Frontal cortex (tissue), 4 donors: ENCODE data around the gene SPOUT1. TPM values are rescaled to one million over a fixed set of nuclear protein-coding genes. Genes with fewer than 3 reads are reported as not detected.
A peak's percentile ranks its signal among the peaks of the same experiment; 100 is the strongest.
"Not testable (repeated sequence)": the region's sequence is repeated elsewhere in the genome, so short reads cannot be mapped to it uniquely, and the experiment has no call there.

Experiments
- DNase-seq, 2 donors: peaks; one replicate each; pipeline ENCODE4 v3.0.0; 2012; ENCODE audit warnings: low spot score in 2 of 2
- FAIRE-seq: peaks from 2 replicates; lab custom pipeline; 2012; peaks lifted over from hg19 to GRCh38; lab: Jason Lieb, UNC
- total RNA-seq: library from RNA; depleted of rRNA; stranded (reverse); fragments of >200 nt; gene quantifications from one replicate; pipeline ENCODE4 v1.2.3, GENCODE V29; 2014
- donor health status: control.
- donor health status: control.
- donor health status: control.

Gene SPOUT1, protein sequence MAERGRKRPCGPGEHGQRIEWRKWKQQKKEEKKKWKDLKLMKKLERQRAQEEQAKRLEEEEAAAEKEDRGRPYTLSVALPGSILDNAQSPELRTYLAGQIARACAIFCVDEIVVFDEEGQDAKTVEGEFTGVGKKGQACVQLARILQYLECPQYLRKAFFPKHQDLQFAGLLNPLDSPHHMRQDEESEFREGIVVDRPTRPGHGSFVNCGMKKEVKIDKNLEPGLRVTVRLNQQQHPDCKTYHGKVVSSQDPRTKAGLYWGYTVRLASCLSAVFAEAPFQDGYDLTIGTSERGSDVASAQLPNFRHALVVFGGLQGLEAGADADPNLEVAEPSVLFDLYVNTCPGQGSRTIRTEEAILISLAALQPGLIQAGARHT
- total RNA-seq: 10.2 TPM

DNA sequence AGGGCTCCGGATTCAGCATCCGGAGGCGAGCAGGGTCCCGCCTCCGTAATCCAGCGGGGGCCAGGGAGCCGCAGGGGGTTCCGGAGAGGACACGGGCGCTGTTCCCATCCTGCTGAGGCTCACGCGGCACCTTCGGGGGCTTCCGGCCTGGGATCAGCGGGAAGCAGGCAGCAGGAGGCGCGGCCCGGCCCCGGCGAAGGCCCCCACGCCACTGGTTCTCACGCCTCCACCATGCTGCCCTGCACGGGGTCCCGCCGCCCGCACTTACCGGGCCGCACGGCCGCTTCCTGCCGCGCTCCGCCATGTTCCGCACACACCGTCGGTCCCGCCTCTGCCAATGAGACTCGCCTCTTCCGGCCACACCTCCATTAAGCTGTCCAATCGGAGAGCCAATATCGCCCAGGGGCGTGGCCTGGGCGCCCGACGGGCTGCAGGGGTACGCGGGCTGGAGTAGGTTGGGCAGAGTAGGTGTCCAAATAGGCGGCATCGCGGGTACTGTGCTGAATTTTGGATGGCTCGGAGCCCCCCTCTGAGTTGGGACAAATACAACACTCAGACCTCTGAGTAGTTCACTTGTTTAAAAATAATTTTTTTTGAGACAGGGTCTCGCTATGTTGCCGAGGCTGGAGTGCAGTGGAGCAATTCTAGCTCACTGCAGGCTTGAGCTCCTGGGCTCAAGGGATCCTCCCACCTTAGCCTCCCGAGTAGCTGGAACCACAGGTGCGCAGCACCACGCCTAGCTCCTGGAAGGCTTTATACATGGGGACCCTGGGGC is at the start of gene SPOUT1:
SPOUT1 (minus strand) TSS at position 318 of the 775 bp plus-strand sequence; CDS start at position 304, 14 bp downstream.
- DNase-seq (peak; percentile 95 to 99), FAIRE-seq (no peak)

DNA sequence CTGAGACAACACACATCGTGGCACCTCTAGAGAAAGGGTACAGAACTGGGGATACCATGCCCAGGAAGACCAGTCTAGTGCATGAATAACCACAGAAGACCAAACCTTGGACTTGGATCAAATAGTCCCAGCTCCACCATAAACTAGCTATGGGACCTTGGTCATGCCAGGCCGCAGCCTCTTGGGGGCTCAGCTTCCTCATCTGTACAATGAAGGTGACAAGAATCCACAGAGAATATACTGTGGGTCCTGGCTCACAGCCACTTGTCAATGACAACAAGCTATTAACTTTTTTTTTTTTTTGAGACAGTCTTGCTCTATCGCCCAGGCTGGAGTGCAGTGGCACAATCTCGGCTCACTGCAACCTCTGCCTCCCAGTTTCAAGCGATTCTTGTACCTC is 48.3 kb upstream of the SPOUT1 start:
- FAIRE-seq (no peak), DNase-seq (peak in 1 of 2 donors; percentile 3)

DNA sequence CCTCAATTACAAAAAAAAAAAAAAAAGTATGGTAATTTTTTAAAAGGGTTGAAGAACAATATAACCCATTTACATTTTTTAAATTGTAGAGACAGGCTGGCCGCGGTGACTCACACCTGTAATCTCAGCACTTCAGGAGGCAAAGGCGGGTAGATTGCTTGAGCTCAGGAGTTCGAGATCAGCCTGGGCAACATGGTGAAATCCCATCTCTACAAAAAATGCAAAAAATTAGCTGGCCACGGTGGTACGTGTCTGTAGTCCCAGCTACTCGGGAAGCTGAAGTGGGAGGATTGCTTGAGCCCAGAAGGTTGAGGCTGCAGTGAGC is 41.3 kb upstream of the SPOUT1 start:
- not testable (repeated sequence) for DNase-seq, FAIRE-seq

DNA sequence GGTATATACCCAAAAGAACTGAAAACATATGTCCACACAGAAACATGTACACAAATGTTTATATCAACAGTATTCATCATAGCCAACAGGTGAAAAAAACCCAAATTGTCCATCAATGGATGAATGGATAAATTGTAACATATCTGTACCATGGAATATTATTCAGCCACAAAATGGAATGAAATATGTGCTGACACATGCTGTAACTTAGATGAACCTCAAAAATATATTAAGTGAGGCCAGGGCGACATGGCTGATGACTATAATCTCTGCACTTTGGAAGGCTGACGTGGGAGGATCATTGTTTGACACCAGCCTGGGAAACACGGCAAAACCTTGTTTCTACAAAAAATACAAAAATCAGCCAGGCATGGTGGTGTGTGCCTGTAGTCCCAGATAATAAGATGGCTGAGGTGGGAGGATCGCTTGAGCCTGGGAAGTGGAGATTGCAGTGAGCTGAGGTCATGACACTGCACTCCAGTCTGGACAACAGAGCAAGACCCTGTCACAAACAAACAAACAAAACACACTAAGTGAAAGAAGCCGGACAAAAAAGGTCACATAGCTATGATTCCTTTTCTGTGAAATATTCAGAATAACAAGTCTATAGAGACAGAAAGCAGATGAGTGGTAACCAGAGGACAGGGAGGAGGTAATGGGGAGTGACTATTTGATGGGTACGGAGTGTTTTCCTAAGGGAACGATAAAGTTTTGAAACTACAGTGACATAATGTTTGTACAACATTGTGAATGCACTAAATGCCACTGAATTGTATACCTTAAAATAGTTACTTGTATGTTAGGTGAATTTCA is 40.7 kb upstream of the SPOUT1 start:
- FAIRE-seq: no peak

DNA sequence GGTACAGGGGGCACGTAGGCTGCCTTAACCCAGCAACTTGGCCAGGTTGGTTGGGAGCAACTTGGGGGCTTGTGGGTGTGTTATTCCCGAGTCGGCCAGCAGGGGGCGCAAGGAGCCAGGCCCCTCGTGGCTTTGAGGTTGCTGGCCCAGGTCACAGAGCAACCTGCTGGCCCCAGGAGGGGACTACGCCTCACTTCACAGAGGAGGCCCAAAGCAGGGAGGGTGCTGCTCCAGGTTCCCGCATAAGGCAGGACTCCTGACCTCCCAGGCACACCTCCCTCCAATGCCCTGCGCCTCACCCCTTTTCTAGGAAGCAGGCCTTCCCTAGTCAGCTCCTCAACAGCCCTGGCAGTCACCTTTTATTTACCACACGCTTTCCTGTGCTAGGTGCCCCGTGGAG is 34.1 kb upstream of the SPOUT1 start:
- FAIRE-seq (no peak), DNase-seq (peak in 1 of 2 donors; percentile 60)

More for the DNA sequence above, 40.7 kb upstream of the SPOUT1 start:
- DNase-seq: no peak

DNA sequence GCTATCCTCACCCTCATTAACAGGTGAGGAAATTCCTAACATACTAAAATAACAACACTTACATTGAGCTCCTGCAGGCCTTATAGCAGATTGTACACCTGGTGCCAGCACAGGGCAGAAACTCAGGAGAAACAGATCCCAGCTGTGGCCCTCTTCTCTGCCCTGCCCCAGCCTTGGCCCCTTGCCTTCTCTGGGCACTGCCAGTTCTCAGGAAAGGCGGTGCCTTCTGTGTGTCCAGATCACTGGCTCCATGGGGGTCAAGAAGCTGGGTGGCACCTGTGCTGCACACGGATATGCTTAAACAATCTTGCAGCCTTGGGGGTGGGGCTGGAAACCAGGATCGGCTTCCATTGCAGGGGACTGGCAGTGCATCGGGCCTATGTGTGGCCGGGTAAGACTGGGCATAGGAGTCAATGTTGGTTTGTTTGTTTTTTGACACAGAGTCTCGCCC is 32.8 kb upstream of the SPOUT1 start:
- no peak for DNase-seq
- no peak for FAIRE-seq

DNA sequence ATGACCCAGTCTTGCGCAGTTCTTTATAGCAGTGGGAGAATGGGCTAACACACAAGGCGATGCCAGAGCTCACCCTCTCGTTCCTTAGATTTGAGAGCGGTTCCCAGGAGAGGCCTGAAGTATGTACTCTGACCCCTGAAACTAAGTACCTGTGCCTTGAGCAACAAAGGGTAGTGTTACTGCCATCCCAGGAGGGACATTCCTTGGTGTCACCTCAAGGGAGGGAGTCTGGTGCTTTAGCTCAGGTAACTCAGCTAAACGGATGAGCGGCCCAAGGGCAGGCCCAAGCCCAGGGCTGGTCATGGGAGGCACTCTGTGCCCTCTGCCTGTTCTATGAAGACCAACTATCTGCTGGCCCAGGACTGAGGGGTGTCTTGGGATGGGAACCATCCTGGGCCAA is 31.9 kb upstream of the SPOUT1 start:
- DNase-seq (no peak), FAIRE-seq (no peak)

DNA sequence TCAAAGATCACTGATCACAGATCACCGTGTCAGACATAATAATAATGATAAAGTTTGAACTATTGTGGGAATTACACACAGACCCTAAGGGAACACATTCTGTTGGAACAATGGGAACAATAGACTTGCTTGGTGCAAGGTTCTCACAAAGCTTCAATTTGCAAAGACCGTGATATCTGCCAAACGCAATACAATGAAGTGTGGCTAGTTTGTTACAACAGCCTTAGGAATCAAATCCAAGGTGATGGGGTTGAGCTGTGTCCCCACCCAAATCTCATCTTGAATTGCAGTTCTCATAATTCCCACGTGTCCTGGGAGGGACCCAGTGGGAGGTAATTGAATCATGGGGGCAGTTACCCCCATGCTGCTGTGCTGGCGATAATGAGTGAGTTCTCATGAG is 31.3 kb upstream of the SPOUT1 start:
- DNase-seq (no peak), FAIRE-seq (no peak)

DNA sequence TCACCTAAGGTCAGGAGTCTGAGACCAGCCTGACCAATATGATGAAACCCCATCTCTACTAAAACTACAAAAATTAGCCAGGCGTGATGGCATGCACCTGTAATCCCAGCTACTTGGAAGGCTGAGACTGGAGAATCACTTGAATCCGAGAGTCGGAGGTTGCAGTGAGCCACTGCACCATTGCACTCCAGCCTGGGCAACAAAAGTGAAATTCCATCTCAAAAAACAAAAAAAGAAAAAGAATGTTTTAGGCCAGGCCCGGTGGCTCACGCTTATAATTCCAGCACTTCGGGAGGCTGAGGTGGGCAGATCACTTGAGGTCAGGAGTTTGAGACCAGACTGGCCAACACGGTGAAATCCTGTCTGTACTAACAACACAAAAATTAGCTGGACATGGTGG is 28.9 kb upstream of the SPOUT1 start:
- FAIRE-seq, DNase-seq: not testable (repeated sequence)

DNA sequence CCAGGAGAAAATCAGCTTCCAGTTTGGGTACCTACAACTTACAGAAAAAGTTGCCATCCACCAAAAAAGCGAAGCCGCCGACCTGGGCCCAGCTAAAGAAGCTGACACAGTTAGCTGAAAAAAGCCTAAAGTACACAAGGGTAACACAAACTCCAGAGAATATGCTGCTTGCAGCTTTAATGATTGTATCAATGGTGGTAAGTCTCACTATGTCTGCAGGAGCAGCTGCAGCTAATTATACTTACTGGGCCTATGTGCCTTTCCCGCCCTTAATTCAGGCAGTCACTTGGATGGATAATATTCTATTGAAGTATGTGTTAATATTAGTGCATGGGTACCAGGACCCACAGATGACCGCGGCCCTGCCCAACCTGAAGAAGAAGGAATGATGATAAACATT is 24.9 kb upstream of the SPOUT1 start:
- DNase-seq, FAIRE-seq: not testable (repeated sequence)

DNA sequence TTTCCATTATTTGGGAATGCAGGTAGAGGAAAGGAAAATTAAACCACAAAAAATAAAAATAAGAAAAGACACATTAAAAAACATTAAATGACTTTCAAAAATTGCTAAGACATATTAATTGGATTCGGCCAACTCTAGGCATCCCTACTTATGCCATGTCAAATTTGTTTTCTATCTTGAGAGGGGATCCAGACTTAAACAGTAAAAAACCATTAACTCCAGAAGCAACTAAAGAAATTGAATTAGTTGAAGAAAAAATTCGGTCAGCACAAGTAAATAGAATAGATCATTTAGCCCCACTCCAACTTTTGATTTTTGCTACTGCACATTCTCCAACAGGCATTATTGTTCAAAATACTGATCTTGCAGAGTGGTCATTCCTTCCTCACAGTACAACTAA is 23.1 kb upstream of the SPOUT1 start:
- FAIRE-seq, DNase-seq: not testable (repeated sequence)

DNA sequence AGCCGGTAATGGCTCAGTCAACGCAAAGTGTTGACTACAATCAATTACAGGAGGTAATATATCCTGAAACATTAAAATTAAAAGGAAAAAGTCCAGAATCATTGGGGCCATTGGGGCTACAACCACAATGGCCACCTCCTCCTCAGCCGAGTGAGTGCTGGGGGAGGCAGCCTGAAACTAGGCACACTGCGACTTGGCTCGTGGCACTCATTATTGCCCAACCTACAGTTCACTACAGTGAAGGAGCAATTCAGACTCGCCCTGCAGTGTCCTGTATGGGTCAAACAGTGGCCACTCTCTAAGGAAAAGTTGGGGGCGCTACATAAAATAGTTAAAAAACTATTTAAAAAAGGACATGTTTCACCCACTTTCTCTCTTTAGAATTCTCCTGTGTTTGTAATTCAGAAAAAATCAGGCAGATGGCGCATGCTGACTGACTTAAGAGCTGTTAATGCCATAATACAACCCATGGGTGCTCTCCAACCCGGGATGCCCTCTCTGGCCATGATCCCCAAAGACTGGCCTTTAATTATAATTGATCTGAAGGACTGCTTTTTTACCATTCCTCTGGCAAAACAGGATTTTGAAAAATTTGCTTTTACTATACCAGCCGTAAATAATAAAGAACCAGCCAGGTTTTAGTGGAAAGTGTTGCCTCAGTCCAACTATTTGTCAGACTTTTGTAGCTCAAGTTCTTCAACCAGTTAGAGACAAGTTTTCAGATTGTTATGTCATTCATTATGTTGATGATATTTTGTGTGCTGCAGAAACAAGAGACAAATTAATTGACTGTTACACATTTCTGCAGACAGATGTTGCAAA is 22.4 kb upstream of the SPOUT1 start:
- not testable (repeated sequence) for DNase-seq
- peak; percentile 96 for FAIRE-seq

DNA sequence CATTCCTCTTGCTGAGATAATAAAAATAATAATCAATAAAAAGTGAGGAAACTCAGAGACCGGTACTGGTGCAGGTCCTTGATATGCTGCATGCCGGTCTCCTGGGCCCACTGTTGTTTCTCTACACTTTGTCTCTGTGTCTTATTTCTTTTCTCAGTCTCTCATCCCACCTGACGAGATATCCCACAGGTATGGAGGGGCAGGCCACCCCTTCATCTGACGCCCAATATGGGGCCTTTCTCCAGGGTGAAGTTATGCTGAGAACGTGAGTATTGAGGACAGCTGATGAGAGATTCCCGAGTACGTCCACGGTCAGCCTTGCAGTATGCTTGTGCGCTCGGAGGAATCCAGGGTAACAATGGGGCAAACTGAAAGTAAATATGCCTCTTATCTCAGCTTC is 21.4 kb upstream of the SPOUT1 start:
- FAIRE-seq, DNase-seq: not testable (repeated sequence)

DNA sequence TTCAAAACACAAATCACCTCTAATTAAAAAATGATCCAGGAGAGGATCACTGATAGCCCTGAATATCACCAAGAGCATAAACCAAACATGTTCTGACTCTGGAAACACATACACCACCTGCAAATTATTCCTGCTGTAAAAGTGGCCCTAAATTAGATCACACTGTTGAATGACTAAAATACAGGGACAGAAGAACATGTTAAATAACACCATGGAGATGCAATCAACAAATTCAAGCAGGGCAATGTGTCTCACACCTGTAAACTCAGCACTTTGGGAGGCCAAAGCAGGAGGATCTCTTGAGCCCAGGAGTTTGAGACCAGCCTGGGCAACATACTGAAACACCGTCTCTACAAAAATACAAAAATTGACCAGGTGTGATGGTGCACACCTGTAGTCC is 18.2 kb upstream of the SPOUT1 start:
- FAIRE-seq (no peak), DNase-seq (no peak)

DNA sequence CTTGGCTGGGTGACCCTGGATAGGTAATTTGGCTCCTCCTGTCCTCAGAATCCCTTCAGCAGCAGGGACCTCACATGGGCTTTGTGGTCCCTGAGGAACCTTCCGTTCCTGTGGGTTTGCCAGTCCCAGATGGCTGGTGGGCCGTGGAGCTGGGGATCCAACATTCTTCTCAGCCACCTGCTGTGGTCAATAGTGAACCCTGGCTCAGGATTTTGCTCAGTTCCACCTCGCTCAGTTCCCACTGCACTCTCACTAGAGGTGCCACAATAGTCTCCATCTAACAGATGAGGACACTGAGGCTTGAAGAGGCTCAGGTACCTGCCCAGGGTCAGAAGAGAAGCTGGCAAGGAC is 17.1 kb upstream of the SPOUT1 start:
- DNase-seq: no peak
- no peak for FAIRE-seq

DNA sequence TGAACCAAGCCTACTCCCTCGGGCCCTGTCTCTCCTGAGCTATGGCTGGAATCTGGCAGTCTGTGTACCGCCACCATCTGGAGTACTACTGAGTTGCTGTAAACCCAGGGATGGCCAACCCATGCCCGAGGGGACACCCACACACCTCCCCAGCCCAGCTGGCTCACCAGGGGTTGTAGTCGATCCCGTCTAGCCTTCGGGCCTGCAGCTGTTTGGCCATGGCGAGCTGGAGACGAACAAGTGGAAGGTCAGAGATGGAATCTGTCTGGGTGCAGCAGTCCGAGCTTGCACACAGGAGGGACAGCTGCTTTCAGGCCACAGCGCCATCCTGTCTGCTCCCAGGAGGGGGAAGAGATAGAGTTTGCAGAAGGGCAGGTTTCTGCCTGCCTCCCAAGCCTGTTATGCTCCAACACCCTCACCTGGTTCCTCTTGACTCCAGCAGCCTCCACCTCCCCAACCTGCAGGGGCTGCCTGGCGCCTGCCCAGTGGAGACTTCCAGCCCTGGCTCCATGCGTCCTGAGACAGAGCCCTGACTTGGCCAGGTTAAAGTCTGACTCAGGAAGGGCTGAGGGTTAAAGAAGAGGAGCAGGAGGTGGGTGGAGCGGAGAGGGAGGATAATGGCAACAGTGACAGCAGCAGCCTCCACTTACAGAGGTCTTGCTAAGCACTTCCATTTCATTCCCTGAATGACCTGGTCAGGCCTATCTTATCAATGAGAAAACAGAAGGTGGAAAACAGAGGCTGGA is 15.8 kb upstream of the SPOUT1 start:
- FAIRE-seq (no peak), DNase-seq (no peak)

DNA sequence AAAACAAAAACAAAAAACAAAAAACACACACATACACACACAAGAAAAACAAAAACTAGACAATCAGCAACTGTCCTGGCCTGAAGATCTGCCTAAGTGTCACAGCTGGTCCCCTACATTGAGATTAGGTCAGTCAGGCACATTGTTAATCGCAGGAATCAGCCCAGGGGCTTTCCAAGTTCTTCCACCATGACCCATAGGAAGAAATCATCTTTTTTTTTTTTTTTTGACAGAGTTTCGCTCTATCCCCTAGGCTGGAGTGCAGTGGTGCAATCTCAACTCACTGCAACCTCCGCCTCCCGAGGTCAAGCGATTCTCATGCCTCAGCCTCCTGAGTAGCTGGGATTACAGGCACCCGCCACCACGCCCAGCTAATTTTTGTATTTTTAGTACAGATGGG is 13.6 kb upstream of the SPOUT1 start:
- DNase-seq, FAIRE-seq: not testable (repeated sequence)

DNA sequence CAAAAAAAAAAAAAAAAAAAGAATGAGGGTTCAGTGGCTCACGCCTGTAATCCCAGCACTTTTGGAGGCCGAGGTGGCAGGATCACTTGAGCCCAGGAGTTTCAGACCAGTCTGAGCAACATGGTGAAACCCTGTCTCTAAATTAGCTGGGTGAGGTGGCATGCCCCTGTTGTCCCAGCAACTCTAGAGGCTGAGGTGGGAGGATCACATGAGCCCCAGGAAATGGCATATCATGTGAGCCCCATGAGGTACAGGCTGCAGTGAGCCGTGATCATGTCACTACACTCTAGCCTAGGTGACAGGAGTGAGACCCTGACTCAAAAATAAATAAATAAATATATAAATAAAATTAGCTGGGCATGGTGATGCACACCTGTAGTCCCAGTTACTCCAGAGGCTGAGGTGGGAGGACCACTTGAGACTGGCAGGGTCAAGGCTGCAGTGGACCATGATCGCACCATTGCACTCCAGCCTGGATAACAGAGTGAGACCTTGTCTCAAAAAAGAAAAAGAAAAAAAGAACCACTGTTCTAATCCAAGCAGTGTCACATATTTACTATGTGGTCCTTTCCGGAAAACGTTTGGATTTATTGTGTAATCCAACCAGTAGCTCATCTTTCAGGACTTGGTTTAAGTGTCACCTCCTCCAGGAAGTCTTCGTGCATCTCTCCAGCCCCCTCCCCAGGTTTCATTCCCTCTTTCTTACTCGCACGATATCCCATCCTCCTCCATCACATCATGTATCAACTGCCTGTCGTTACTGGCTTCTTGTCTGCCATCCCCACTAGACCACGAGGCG is 12.3 kb upstream of the SPOUT1 start:
- FAIRE-seq (no peak), DNase-seq (no peak)
